Nephron progenitor cell (in vitro differentiated cells): Measurements from ENCODE around the gene DPH5.

Experiments
- DNase-seq: peaks from one replicate; pipeline ENCODE4 v3.0.0; 2021
- H3K27ac Mint-ChIP-seq: 2 replicates; pipeline ENCODE4 v1.8.0; 2021; ENCODE audit warnings: mild to moderate bottlenecking, moderate library complexity, mixed read lengths
- H3K27me3 Mint-ChIP-seq: 2 replicates; pipeline ENCODE4 v1.8.0; 2021; ENCODE audit warnings: mild to moderate bottlenecking, low read depth, mixed read lengths; ENCODE audit not compliant: poor library complexity
- H3K36me3 Mint-ChIP-seq: 2 replicates; pipeline ENCODE4 v1.8.0; 2021; ENCODE audit warnings: low read depth, mixed read lengths
- H3K4me1 Mint-ChIP-seq: 2 replicates; pipeline ENCODE4 v1.8.0; 2021; ENCODE audit warnings: mixed read lengths
- H3K4me3 Mint-ChIP-seq: 2 replicates; pipeline ENCODE4 v1.8.0; 2021; ENCODE audit warnings: mild to moderate bottlenecking, moderate library complexity, mixed read lengths
- H3K9me3 Mint-ChIP-seq: 2 replicates; pipeline ENCODE4 v1.8.0; 2021; ENCODE audit warnings: mild to moderate bottlenecking, moderate library complexity, mixed read lengths
- CTCF ChIP-seq: fragments of 200-600 bp; sonication (generic); IDR thresholded peaks from 2 replicates; pipeline ENCODE4 v1.5.0; 2021; ENCODE audit warnings: antibody characterized with exemption

DPH5 gene

GRCh38 chr1:101004061-101004460 is 21.5 kb downstream of the DPH5 start:
- Mint-ChIP-seq H3K27ac (no peak overlapping the region), H3K9me3 (no peaks in the 10 kb centered on the region), H3K27me3 (no peaks in the 10 kb centered on the region), H3K4me3 (no peak overlapping the region), H3K4me1 (no peaks in the 10 kb centered on the region), H3K36me3 (peaks cover 34% of the 10 kb centered on the region)
- TF ChIP-seq CTCF: no peak
- DNase-seq: no peak

DNA sequence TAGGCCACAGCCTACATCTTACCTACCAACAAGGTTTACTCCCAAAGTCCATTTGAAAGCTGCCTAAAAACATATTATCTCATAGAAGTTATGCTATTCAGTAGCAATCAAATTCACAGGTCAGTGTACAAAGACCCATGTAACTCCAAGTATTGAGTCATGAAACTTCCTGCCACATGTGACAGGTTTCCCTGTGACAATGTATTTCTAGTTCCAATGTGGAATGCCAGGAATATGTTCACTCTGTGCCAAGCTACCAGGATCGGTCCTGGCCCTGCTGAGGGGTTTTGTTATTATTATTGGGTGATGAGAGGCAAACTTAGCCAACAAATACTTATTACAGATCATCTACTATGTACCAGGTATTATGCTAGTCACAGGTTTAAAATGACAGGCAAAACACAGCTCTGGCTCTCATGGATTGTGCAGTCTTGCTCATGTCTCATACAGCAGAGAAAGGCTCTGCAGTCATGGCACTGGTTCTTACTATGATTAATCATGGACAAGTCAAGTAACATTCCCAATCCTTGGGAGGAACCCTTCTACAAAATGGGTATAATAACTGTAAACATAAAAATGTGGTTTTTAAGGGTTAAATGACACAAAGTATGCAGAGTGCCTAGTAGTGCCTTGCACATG is 22.5 kb downstream of the DPH5 start:
- Mint-ChIP-seq H3K9me3 (no peaks in the 10 kb centered on the region), H3K4me3 (no peak overlapping the region), H3K4me1 (no peaks in the 10 kb centered on the region), H3K27me3 (no peaks in the 10 kb centered on the region), H3K36me3 (peaks cover 29% of the 10 kb centered on the region), H3K27ac (no peak overlapping the region)
- TF ChIP-seq CTCF: no peak
- DNase-seq: no peak

DNA sequence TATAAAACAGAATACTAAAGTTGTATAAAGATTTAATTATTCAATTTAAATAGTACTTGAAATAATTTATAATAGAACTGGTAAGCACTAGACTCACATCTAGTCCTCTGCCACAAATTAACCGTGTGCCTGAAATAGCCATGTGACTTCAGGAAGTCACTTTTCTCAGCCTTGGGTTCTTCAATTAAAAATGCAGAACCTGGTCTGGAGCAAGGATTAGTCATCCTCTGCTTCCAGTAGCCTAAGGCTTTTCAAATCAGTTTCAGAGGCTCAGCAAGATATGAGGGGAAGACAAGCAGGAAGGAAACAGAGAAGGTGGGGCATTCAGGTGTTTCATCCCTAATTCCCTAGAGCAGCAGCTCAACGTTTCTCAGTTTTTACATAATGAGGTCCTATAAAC is 23.0 kb downstream of the DPH5 start:
- H3K36me3 Mint-ChIP-seq: peaks cover 28% of the 10 kb centered on the region
- no peaks in the 10 kb centered on the region for H3K4me1 Mint-ChIP-seq
- no peak for TF ChIP-seq CTCF
- H3K9me3 Mint-ChIP-seq: no peaks in the 10 kb centered on the region
- peak overlapping the region; percentile 43 for H3K27ac Mint-ChIP-seq
- DNase-seq: no peak
- H3K27me3 Mint-ChIP-seq: no peaks in the 10 kb centered on the region
- no peak overlapping the region for H3K4me3 Mint-ChIP-seq

DNA sequence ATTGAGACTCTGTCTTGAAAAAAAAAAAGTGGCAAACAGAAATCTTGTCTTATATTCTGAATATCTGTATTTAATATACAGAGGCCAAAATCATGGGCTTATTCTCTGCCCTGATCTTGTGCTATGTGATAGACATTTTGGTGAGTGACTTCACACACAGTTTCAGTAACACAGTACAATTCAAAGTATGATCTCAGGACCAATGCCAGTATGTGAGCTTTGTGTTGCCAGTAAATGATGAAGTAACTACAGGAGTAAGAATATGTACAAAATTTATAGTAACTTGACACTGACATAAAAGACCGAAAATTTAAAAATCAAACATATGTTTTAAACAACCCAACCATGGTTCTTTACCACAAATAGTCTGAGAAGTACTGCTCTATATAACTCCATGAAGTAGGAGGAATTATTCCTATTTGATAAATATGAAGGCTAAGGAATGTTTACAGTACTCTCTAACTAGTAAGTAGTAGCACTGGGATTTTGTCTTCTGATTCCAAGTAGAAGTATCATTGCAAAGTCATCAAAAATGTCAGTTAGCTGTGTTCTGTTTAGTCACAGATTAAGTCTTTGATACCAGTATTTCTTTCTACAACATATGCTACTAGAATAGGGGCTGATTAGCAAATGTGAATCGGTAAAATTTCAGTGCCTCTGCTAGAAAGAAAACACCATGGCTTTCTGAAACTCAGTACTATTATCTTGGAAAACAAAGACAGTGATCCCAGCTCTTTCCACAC is 25.3 kb downstream of the DPH5 start:
- DNase-seq: no peak
- Mint-ChIP-seq H3K4me1 (no peaks in the 10 kb centered on the region), H3K9me3 (no peaks in the 10 kb centered on the region), H3K36me3 (peaks cover 33% of the 10 kb centered on the region), H3K27me3 (no peaks in the 10 kb centered on the region), H3K27ac (peak overlapping the region; percentile 23), H3K4me3 (no peak overlapping the region)
- TF ChIP-seq CTCF: no peak

- no peaks in the 10 kb centered on the region for H3K4me1 Mint-ChIP-seq
- H3K9me3 Mint-ChIP-seq: no peaks in the 10 kb centered on the region
- DNase-seq: no peak
- H3K27ac Mint-ChIP-seq: no peak overlapping the region
- H3K4me3 Mint-ChIP-seq: no peak overlapping the region
- peaks cover 38% of the 10 kb centered on the region for H3K36me3 Mint-ChIP-seq
- H3K27me3 Mint-ChIP-seq: no peaks in the 10 kb centered on the region
- TF ChIP-seq CTCF: no peak
Measured at GRCh38 chr1:100998426-100998825, 27.2 kb downstream of the DPH5 start.
